HG03439 (cell line): ENCODE results near the gene REXO5.
"Not testable (repeated sequence)": the region's sequence is repeated elsewhere in the genome, so short reads cannot be mapped to it uniquely, and the experiment has no call there.

Source experiments
- ATAC-seq: cut with Tn5 transposase; IDR thresholded peaks from one replicate; pipeline ENCODE4 v1.9.1; 2021; ENCODE audit warnings: mild to moderate bottlenecking, moderate library complexity; ENCODE audit not compliant: unreplicated experiment

REXO5 gene

GRCh38 chr16:20798364-20798763 lies 8.0 kb upstream of the REXO5 start:
- no peak for ATAC-seq

- ATAC-seq = no peak
These were observed 6.7 kb upstream of the REXO5 start for GRCh38 chr16:20799599-20799998.

DNA sequence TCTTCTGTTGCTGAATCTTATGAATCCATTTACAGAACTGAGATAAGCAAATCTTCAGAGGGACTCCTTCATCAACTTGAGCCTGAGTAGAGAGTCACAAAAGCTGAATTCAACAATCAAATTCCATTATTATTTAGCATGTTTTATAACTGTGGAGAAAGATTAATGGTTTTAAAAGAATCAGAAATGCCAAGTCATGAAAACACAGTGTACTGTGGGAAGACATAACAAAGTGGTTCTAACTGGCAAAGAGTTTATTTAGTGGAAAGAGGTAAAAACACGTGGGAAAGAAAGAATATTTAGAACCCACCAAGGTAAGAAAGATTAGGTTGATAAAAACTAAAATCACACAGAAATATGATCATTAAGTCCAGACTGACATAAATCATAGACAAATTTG lies 5.0 kb upstream of the REXO5 start:
- ATAC-seq = no peak

GRCh38 chr16:20803192-20803560 lies 3.2 kb upstream of the REXO5 start:
- ATAC-seq = no peak

- ATAC-seq = no peak
These were observed 2.6 kb upstream of the REXO5 start for GRCh38 chr16:20803561-20804214.

- not testable (repeated sequence) for ATAC-seq
These were observed 601 bp upstream of the REXO5 start for GRCh38 chr16:20805684-20806167.

DNA sequence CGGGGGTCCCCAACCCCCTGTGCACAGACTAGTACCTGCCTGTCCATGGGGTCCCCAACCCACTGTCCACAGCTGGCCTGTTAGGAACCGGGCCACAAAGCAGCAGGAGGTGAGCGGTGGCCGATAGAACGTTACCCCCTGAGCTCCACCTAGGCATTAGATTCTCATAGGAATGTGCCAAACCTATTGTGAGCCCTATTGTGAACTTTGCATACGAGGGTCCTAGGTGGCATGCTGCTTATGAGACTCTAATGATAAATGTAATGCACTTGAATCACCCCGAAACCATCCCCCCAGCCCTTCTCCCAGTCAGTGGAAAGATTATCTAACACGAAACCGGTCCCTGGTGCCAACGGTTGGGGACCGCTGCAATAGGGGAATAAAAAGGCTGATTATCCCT lies 1.5 kb downstream of the REXO5 start:
- no peak for ATAC-seq

DNA sequence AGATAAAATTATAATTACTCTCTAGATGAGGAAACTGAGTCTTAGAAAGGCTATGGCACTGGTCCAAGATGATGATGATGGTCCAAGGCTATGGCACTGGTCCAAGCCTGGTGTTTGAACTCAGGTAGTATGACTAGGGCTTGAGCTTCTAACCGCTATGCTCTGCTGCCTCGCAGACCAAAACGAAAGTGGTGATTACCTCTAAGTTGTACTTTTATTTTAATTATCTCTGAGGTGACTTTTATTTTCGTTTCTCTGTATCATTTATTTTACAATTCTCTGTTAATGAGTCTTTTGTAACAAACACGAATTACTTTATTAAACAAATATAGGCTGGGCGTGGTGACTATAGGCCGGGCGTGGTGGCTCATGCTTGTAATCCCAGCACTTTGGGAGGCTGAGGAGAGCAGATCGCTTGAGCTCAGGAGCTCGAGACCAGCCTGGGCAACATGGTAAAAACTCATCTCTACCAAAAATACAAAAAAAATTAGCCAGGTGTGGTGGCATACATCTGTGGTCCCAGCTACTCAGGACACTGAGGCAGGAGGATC lies 5.6 kb downstream of the REXO5 start:
- ATAC-seq = no peak

- no peak for ATAC-seq
These were observed 6.2 kb downstream of the REXO5 start for GRCh38 chr16:20812510-20812909.

DNA sequence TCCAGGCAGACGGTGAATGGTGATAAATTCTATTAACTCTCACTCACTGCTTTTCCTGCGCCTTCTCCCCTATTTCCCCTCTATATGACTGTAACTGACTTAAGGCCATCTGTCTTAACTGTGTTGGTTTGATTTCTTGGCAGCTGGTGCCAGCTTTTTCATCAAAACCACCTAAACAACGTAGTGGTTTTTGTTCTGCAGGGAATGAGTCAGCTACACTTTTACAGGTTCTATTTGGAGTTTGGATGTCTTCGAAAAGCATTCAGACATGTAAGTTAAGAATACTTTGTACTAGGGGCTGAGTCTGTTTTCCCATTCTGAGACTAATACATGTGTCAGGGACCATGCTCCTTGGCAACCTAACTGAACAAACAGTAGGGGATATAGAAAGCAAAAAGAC lies 8.5 kb downstream of the REXO5 start:
- no peak for ATAC-seq

GRCh38 chr16:20818929-20819585 lies 12.7 kb downstream of the REXO5 start:
- ATAC-seq = no peak

GRCh38 chr16:20821682-20822081 lies 15.4 kb downstream of the REXO5 start:
- no peak for ATAC-seq

DNA sequence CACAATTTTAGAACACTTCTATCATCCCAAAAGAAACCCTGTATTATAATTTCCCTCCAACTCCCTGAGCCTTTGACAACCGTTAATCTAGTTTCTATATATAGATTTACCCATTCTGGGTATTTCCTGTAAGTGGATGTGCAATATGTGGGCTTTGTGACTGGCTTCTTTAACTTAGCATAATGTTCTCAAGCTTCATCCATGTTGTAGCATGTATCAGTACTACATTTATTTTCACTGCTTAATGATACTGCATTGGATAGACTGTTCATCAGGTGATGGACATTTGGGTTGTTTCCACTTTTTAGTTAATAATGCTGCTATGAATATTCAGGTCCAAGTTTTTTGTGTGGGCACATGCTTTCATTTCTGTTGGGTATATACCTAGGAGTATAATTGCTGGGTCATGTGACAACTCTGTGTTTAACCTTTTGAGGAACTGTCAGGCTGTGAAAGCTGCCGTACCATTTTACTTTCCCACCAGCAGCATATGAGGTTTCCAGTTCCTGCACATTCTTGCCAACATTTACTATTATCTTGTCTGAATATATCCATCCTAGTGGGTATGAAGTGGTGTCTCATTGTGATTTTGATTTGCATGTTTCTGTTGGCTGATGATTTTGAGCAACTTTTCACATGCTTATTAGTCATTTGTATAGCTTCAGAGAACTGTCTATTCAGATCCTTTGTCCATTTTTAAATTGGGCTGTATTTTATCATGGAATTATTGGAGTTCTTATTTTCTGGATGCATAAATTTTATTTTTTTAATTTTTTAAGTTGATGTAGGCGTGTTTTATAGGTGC lies 16.4 kb downstream of the REXO5 start:
- no peak for ATAC-seq

- ATAC-seq = no peak
These were observed 19.8 kb downstream of the REXO5 start for GRCh38 chr16:20826039-20826566.

- no peak for ATAC-seq
These were observed 23.2 kb downstream of the REXO5 start for GRCh38 chr16:20829536-20829935.

- ATAC-seq = no peak
These were observed 24.0 kb downstream of the REXO5 start for GRCh38 chr16:20830372-20830771.

DNA sequence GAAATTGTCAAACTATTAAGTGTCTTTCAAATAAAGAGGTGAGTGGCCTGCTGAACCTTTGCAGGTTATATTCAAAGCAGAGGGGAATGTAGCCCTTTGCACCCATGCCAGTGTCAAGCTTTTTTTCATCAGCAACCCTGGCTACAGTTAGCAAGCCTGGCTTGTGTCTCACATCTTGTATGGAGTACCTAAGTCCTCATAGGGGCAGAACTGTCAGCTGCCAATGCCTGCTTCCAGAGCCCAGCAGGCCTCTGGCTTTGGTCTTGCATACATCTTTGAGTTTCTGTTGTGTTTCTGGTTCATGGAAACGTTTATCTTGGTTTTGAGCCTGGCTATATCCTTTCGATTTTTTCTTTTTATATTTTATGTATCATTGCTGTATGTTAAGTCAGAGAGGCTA lies 26.8 kb downstream of the REXO5 start:
- no peak for ATAC-seq

- no peak for ATAC-seq
These were observed 31.9 kb downstream of the REXO5 start for GRCh38 chr16:20838240-20838639.

DNA sequence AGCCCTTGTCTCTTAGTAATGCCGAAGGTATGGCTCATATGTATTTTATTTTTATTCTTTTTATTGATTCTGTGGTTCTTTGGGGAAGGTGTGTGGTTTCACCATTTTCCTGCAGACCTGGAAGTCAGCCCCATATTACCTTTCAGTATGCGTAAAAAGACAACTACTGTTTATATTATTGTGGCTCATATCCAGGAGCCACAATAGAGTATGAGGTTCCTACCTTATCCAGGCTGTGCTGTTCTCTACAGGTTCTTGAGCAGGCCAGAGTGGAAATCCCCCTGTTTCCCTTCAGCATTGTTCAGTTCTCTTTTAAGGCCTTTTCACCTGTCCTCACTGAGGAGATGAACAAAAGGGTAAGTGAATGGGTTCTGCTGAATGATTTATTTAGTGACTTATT lies 33.2 kb downstream of the REXO5 start:
- no peak for ATAC-seq

DNA sequence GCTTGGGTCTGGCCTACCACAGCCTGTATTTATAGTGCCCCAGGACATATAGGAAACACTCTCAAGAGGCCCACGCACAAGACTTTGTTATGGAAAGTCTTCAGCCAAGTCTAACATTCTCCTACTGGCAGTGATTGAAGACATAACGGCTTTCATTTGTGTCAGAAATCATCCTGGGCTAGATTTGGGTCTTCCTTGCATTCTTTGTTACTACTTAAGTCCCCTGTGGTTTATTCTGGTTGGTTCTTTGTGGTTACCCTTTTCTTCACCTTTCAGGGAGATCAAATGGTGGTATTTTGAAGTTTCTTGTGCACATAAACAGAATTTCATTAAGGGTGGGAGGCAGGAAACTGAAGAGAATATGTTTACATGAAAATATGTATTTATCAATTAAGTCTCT lies 37.7 kb downstream of the REXO5 start:
- ATAC-seq = no peak

DNA sequence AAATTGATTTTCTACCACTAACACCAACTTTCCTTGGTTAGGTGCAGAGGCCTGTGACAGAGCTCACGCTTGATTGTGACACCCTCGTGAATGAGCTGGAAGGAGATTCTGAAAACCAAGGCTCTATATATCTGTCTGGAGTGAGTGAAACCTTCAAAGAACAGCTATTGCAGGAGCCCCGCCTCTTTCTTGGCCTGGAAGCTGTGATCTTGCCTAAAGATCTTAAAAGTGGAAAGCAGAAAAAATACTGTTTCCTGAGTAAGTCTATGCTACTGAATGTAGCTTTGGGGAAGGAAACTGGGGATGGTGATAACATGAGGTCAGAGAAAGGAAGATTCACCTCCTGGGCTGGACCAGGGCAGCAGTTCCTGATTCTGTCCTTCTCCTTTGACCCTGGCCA lies 38.3 kb downstream of the REXO5 start:
- ATAC-seq = no peak
